ENCODE results near the gene MAPK12.

- TF ChIP-seq USF2 (IDR thresholded peaks at IDR 0.05; ENCODE audit: low read depth, low read length) (no peak), BHLHE40 (IDR thresholded peaks at IDR 0.05; ENCODE audit: low read depth, low read length) (no peak), POLR2A (IDR thresholded peaks at IDR 0.05; ENCODE audit: low read depth, low read length) (no peak), SMC3 (IDR thresholded peaks at IDR 0.05; ENCODE audit: low read depth, low read length) (no peak), RAD21 (IDR thresholded peaks at IDR 0.05; ENCODE audit: low read length) (no peak), CHD1 (IDR thresholded peaks at IDR 0.05; ENCODE audit: low read depth, low read length) (no peak), MXI1 (IDR thresholded peaks at IDR 0.05; ENCODE audit: borderline replicate concordance, low read depth, low read length) (no peak), CEBPB (IDR thresholded peaks at IDR 0.05; ENCODE audit: low read depth, low read length) (no peak), MAFK (IDR thresholded peaks at IDR 0.05; ENCODE audit: low read depth, low read length) (no peak), ELK1 (IDR thresholded peaks at IDR 0.05; ENCODE audit: borderline replicate concordance, low read depth, low read length) (no peak), RFX5 (IDR thresholded peaks at IDR 0.05; ENCODE audit: low read depth, low read length) (no peak), MAZ (IDR thresholded peaks at IDR 0.05; ENCODE audit: borderline replicate concordance, low read depth, low read length) (no peak), FOS (IDR thresholded peaks at IDR 0.05; ENCODE audit: low read depth, low read length) (no peak)
- TF ChIP-seq, protein P1, sequence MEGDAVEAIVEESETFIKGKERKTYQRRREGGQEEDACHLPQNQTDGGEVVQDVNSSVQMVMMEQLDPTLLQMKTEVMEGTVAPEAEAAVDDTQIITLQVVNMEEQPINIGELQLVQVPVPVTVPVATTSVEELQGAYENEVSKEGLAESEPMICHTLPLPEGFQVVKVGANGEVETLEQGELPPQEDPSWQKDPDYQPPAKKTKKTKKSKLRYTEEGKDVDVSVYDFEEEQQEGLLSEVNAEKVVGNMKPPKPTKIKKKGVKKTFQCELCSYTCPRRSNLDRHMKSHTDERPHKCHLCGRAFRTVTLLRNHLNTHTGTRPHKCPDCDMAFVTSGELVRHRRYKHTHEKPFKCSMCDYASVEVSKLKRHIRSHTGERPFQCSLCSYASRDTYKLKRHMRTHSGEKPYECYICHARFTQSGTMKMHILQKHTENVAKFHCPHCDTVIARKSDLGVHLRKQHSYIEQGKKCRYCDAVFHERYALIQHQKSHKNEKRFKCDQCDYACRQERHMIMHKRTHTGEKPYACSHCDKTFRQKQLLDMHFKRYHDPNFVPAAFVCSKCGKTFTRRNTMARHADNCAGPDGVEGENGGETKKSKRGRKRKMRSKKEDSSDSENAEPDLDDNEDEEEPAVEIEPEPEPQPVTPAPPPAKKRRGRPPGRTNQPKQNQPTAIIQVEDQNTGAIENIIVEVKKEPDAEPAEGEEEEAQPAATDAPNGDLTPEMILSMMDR (conservative IDR thresholded peaks at IDR 0.05; ENCODE audit: low read depth, low read length) = no peak
These were observed 28.3 kb downstream of the MAPK12 start for GRCh38 chr22:50233223-50233622.
